ENCODE results near the gene NDUFA6. TPM values are rescaled to one million over a fixed set of nuclear protein-coding genes. Genes with fewer than 3 reads are reported as not detected.

Gene NDUFA6
- total RNA-seq, 1 donor from 2014 or later, result 46.2 TPM

GRCh38 chr22:42067671-42068251 lies 22.8 kb downstream of the NDUFA6 start:
- Histone ChIP-seq H3K27me3 (no peaks in the 10 kb centered on the region), H3K27ac (no peak overlapping the region), H3K36me3 (peaks cover 35% of the 10 kb centered on the region), H3K4me1 (peaks cover 18% of the 10 kb centered on the region), H3K4me3 (no peak overlapping the region), H3K9me3 (no peaks in the 10 kb centered on the region)
- ATAC-seq, result no peak
- TF ChIP-seq CTCF (IDR thresholded peaks at IDR 0.05), result no peak
- intact Hi-C loops (cut with DNase I), result no loop called here
- no peak for DNase-seq

GRCh38 chr22:42066937-42067336 lies 23.6 kb downstream of the NDUFA6 start:
- no peaks in the 10 kb centered on the region for H3K27me3 ChIP-seq
- H3K4me3 ChIP-seq, result no peak overlapping the region
- peaks cover 18% of the 10 kb centered on the region for H3K4me1 ChIP-seq
- DNase-seq (no peak), ATAC-seq (no peak)
- no peak for TF ChIP-seq CTCF (IDR thresholded peaks at IDR 0.05)
- peaks cover 35% of the 10 kb centered on the region for H3K36me3 ChIP-seq
- intact Hi-C loops (cut with DNase I), result no loop called here
- H3K9me3 ChIP-seq, result no peaks in the 10 kb centered on the region
- no peak overlapping the region for H3K27ac ChIP-seq

- intact Hi-C loops (cut with DNase I), result no loop called here
Measured at GRCh38 chr22:42066126-42066761, 24.3 kb downstream of the NDUFA6 start.

GRCh38 chr22:42065438-42066125 lies 25.0 kb downstream of the NDUFA6 start:
- TF ChIP-seq CTCF (IDR thresholded peaks at IDR 0.05), result no peak
- no peak overlapping the region for H3K27ac ChIP-seq
- H3K4me1 ChIP-seq, result peaks cover 9% of the 10 kb centered on the region
- DNase-seq (no peak), ATAC-seq (no peak)
- no peaks in the 10 kb centered on the region for H3K9me3 ChIP-seq
- H3K4me3 ChIP-seq, result no peak overlapping the region
- intact Hi-C loops (cut with DNase I), result no loop called here
- H3K36me3 ChIP-seq, result peaks cover 46% of the 10 kb centered on the region
- H3K27me3 ChIP-seq, result no peaks in the 10 kb centered on the region

More at GRCh38 chr22:42066126-42066761, 24.3 kb downstream of the NDUFA6 start:
- ATAC-seq, result no peak
- Histone ChIP-seq H3K4me1 (peaks cover 12% of the 10 kb centered on the region), H3K27me3 (no peaks in the 10 kb centered on the region), H3K36me3 (peaks cover 40% of the 10 kb centered on the region), H3K4me3 (no peak overlapping the region), H3K9me3 (no peaks in the 10 kb centered on the region), H3K27ac (no peak overlapping the region)
- no peak for TF ChIP-seq CTCF (IDR thresholded peaks at IDR 0.05)
- no peak for DNase-seq

GRCh38 chr22:42064629-42065028 lies 25.9 kb downstream of the NDUFA6 start:
- no peaks in the 10 kb centered on the region for H3K9me3 ChIP-seq
- ATAC-seq (no peak), DNase-seq (no peak)
- H3K36me3 ChIP-seq, result peaks cover 56% of the 10 kb centered on the region
- intact Hi-C loops (cut with DNase I), result no loop called here
- no peak overlapping the region for H3K4me3 ChIP-seq
- peaks cover 3% of the 10 kb centered on the region for H3K4me1 ChIP-seq
- no peaks in the 10 kb centered on the region for H3K27me3 ChIP-seq
- no peak for TF ChIP-seq CTCF (IDR thresholded peaks at IDR 0.05)
- H3K27ac ChIP-seq, result no peak overlapping the region
